ENCODE data around the gene DCBLD1.

Gene DCBLD1

GRCh38 chr6:117481278-117481925 is 1.1 kb upstream of the DCBLD1 start:
- H3K27ac Mint-ChIP-seq, result peak overlapping the region in 1 of 2 donors; percentile 71
- no peaks in the 10 kb centered on the region for H3K9me3 Mint-ChIP-seq
- no peaks in the 10 kb centered on the region for H3K27me3 Mint-ChIP-seq
- peaks cover 11 to 21% of the 10 kb centered on the region in 2 donors for H3K4me1 Mint-ChIP-seq (ENCODE audit: low read depth in 2 of 2)
- peak overlapping the region; percentile 82 to 83 for H3K4me3 Mint-ChIP-seq
- DNase-seq, result peak in 1 of 3 experiments; percentile 7
- H3K36me3 Mint-ChIP-seq (ENCODE audit: insufficient read depth), result no peaks in the 10 kb centered on the region
- peak; percentile 12 for ATAC-seq (replicated peaks)

DNA sequence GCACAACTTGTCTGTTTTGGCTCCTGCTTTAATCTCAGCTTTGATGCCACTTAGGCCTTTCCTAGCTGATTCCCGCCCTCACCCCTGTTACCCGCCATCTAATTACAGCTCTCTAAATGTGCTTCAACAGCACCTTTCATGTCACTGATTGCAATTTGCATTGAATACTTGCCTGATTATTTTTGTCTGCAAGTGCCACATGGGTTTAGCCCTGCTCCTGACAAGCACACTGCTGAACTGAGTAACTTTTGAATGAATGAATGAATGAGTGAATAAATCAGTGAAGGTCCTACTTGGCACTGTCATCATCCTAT is 591 bp upstream of the DCBLD1 start:
- no peak for DNase-seq
- Mint-ChIP-seq H3K27ac (peak overlapping the region; percentile 71 to 81), H3K4me3 (peak overlapping the region; percentile 82 to 83), H3K36me3 (ENCODE audit: insufficient read depth) (no peaks in the 10 kb centered on the region), H3K27me3 (no peaks in the 10 kb centered on the region), H3K4me1 (ENCODE audit: low read depth in 2 of 2) (peaks cover 11 to 24% of the 10 kb centered on the region in 2 donors), H3K9me3 (no peaks in the 10 kb centered on the region)
- peak; percentile 4 for ATAC-seq (replicated peaks)

GRCh38 chr6:117483004-117483644 is 650 bp downstream of the DCBLD1 start:
- Mint-ChIP-seq H3K36me3 (ENCODE audit: insufficient read depth) (no peaks in the 10 kb centered on the region), H3K27me3 (no peaks in the 10 kb centered on the region), H3K4me3 (peak overlapping the region; percentile 91 to 95), H3K27ac (peak overlapping the region; percentile 80 to 83), H3K4me1 (ENCODE audit: low read depth in 2 of 2) (peaks cover 11 to 24% of the 10 kb centered on the region in 2 donors), H3K9me3 (no peaks in the 10 kb centered on the region)
- DNase-seq (no peak), ATAC-seq (replicated peaks) (peak; percentile 4)

DNA sequence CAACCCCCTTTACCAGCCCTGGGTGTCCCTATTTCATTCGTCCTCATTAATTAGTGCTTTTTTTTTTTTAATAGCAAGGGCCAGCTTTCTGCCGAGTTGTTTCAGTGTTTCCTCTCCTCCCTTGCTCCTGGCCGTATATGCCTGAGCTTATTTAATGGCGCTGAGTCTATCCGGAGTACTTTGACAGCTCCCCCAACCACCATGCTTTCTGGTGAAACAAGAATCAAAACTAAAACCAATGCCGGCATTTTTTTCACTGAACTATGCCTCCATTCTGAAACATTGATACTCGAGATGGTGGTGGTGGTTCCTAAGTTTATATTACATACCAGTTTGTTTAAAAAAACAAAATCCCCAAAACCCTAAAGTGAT is 1.2 kb downstream of the DCBLD1 start:
- no peaks in the 10 kb centered on the region for H3K36me3 Mint-ChIP-seq (ENCODE audit: insufficient read depth)
- DNase-seq (no peak), ATAC-seq (replicated peaks) (no peak)
- no peaks in the 10 kb centered on the region for H3K9me3 Mint-ChIP-seq
- peaks cover 11 to 24% of the 10 kb centered on the region in 2 donors for H3K4me1 Mint-ChIP-seq (ENCODE audit: low read depth in 2 of 2)
- no peaks in the 10 kb centered on the region for H3K27me3 Mint-ChIP-seq
- H3K27ac Mint-ChIP-seq, result peak overlapping the region; percentile 80 to 83
- H3K4me3 Mint-ChIP-seq, result peak overlapping the region; percentile 91 to 95

- no peaks in the 10 kb centered on the region for H3K9me3 Mint-ChIP-seq
- no peak for DNase-seq
- H3K27ac Mint-ChIP-seq, result peak overlapping the region; percentile 80 to 83
- no peaks in the 10 kb centered on the region for H3K27me3 Mint-ChIP-seq
- H3K4me1 Mint-ChIP-seq (ENCODE audit: low read depth in 2 of 2), result peaks cover 11 to 24% of the 10 kb centered on the region in 2 donors
- no peaks in the 10 kb centered on the region for H3K36me3 Mint-ChIP-seq (ENCODE audit: insufficient read depth)
- H3K4me3 Mint-ChIP-seq, result peak overlapping the region; percentile 91 to 95
- no peak for ATAC-seq (replicated peaks)
These were observed 1.7 kb downstream of the DCBLD1 start for GRCh38 chr6:117484052-117484646.

DNA sequence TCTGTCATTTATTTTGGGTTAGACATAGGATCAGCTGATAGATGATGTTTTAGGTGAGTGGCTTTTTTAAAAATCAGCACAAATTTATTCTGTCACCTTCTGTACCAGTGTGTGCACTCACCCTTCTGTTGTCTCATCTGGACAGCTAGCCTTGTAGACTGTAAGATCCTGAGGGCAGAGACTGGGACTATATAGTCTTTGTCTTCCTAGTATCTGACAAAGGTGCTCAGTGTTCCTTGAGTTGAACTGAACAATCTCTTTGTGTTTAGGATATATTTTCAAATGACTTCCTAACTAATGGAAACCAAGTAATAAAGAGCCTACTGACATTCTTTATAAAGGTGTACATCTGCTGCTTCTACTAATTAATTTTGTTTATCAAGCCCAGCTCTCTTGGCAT is 3.0 kb downstream of the DCBLD1 start:
- no peak for DNase-seq
- H3K9me3 Mint-ChIP-seq, result no peaks in the 10 kb centered on the region
- H3K4me3 Mint-ChIP-seq, result no peak overlapping the region
- no peak for ATAC-seq (replicated peaks)
- H3K4me1 Mint-ChIP-seq (ENCODE audit: low read depth in 2 of 2), result peaks cover 11 to 24% of the 10 kb centered on the region in 2 donors
- no peak overlapping the region for H3K27ac Mint-ChIP-seq
- H3K27me3 Mint-ChIP-seq, result no peaks in the 10 kb centered on the region
- H3K36me3 Mint-ChIP-seq (ENCODE audit: insufficient read depth), result no peaks in the 10 kb centered on the region

- Mint-ChIP-seq H3K27ac (no peak overlapping the region), H3K9me3 (no peaks in the 10 kb centered on the region), H3K4me3 (no peak overlapping the region), H3K4me1 (ENCODE audit: low read depth in 2 of 2) (peaks cover 2 to 16% of the 10 kb centered on the region in 2 donors), H3K36me3 (ENCODE audit: insufficient read depth) (no peaks in the 10 kb centered on the region), H3K27me3 (no peaks in the 10 kb centered on the region)
- ATAC-seq (replicated peaks) (no peak), DNase-seq (no peak)
These were observed 5.3 kb downstream of the DCBLD1 start for GRCh38 chr6:117487821-117488220.

DNA sequence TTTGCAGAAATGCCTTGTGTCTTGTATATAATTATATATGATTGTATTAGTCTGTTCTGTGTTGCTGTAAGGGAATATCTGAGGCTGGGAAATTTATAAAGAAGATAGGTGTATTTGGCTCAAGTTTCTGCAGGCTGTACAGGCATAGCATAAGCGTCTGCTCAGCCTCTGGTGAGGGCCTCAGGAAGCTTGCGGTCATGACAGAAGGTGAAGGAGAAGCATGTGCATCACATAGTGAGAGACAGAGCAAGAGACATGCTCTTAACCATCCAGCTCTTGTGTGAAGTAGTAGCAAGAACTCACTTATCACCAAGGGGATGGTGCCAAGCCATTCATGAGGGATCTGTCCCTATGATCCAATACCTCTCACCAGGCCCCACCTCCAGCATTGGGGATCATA is 6.5 kb downstream of the DCBLD1 start:
- Mint-ChIP-seq H3K36me3 (ENCODE audit: insufficient read depth) (no peaks in the 10 kb centered on the region), H3K9me3 (no peaks in the 10 kb centered on the region), H3K4me3 (no peak overlapping the region), H3K27ac (no peak overlapping the region), H3K4me1 (ENCODE audit: low read depth in 2 of 2) (peaks cover 1 to 10% of the 10 kb centered on the region in 2 donors), H3K27me3 (no peaks in the 10 kb centered on the region)
- no peak for ATAC-seq (replicated peaks)
- DNase-seq, result no peak

GRCh38 chr6:117491916-117492315 is 9.4 kb downstream of the DCBLD1 start:
- no peak overlapping the region for H3K27ac Mint-ChIP-seq
- H3K9me3 Mint-ChIP-seq, result no peaks in the 10 kb centered on the region
- no peaks in the 10 kb centered on the region for H3K27me3 Mint-ChIP-seq
- no peak for ATAC-seq (replicated peaks)
- H3K36me3 Mint-ChIP-seq (ENCODE audit: insufficient read depth), result no peaks in the 10 kb centered on the region
- no peak overlapping the region for H3K4me3 Mint-ChIP-seq
- DNase-seq, result no peak
- H3K4me1 Mint-ChIP-seq (ENCODE audit: low read depth in 2 of 2), result peaks cover 4 to 7% of the 10 kb centered on the region in 2 donors

- DNase-seq, result no peak
- H3K4me3 Mint-ChIP-seq, result no peak overlapping the region
- H3K27ac Mint-ChIP-seq, result no peak overlapping the region
- ATAC-seq (replicated peaks), result no peak
- H3K36me3 Mint-ChIP-seq (ENCODE audit: insufficient read depth), result no peaks in the 10 kb centered on the region
- H3K27me3 Mint-ChIP-seq, result no peaks in the 10 kb centered on the region
- peaks cover 4 to 13% of the 10 kb centered on the region in 2 donors for H3K4me1 Mint-ChIP-seq (ENCODE audit: low read depth in 2 of 2)
- no peaks in the 10 kb centered on the region for H3K9me3 Mint-ChIP-seq
These were observed 11.0 kb downstream of the DCBLD1 start for GRCh38 chr6:117493470-117493869.

DNA sequence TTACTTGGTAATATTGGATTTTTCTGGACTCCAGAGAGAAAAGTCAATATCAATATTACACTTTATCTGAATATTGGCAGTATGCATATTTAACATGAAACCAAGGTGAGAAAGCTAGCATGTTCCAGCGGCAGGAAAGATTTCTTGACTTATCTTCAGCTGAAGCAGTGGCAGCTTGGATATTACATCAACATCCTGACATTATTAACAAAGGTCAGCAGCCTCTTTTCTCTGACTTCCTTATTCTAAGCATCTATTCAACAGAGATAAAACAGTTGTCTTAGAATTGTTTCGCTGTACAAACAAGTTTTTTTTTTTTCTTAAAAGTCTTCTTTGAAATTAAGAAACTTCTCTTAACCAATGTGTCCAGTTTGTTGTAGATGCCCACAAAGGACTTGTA is 11.8 kb downstream of the DCBLD1 start:
- DNase-seq (no peak), ATAC-seq (replicated peaks) (no peak)
- Mint-ChIP-seq H3K4me3 (no peak overlapping the region), H3K4me1 (ENCODE audit: low read depth in 2 of 2) (peaks cover 4 to 13% of the 10 kb centered on the region in 2 donors), H3K27ac (no peak overlapping the region), H3K9me3 (no peaks in the 10 kb centered on the region), H3K36me3 (ENCODE audit: insufficient read depth) (no peaks in the 10 kb centered on the region), H3K27me3 (no peaks in the 10 kb centered on the region)

DNA sequence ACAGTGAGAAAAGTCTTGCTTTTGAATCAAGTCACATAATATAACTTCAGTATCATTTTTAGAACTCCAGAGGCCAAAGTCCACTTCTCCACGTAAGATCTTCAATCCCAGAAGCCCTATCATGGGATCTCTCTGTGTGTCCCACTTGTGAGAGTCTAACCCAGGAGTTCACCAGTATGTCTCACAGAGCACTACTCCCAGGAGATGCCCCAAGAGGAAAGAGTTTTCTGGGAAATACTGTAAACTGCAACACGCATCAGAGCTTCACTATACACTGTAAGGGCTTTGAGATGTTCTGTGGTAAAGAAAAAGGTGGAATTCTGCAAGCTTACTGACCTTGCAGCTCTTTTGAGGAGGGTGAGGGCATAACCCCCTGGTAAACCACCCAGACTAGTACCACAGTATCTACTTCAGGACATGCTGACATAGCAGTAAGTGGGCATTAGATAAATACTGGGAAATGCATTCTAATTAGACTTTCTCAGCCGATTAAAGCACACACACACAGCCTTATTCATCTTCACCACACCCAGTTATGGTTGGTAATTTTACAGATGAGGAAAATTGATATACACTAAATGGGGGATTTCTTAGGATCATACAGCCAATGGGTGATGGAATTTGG is 12.3 kb downstream of the DCBLD1 start:
- H3K36me3 Mint-ChIP-seq (ENCODE audit: insufficient read depth), result no peaks in the 10 kb centered on the region
- ATAC-seq (replicated peaks), result no peak
- peaks cover 4 to 13% of the 10 kb centered on the region in 2 donors for H3K4me1 Mint-ChIP-seq (ENCODE audit: low read depth in 2 of 2)
- H3K9me3 Mint-ChIP-seq, result no peaks in the 10 kb centered on the region
- DNase-seq, result no peak
- no peak overlapping the region for H3K27ac Mint-ChIP-seq
- no peak overlapping the region for H3K4me3 Mint-ChIP-seq
- no peaks in the 10 kb centered on the region for H3K27me3 Mint-ChIP-seq

GRCh38 chr6:117495425-117495824 is 13.0 kb downstream of the DCBLD1 start:
- H3K27ac Mint-ChIP-seq, result no peak overlapping the region
- ATAC-seq (replicated peaks) (no peak), DNase-seq (no peak)
- no peak overlapping the region for H3K4me3 Mint-ChIP-seq
- no peaks in the 10 kb centered on the region for H3K9me3 Mint-ChIP-seq
- H3K36me3 Mint-ChIP-seq (ENCODE audit: insufficient read depth), result no peaks in the 10 kb centered on the region
- peaks cover 4 to 13% of the 10 kb centered on the region in 2 donors for H3K4me1 Mint-ChIP-seq (ENCODE audit: low read depth in 2 of 2)
- no peaks in the 10 kb centered on the region for H3K27me3 Mint-ChIP-seq

- no peak overlapping the region for H3K4me3 Mint-ChIP-seq
- ATAC-seq (replicated peaks) (no peak), DNase-seq (no peak)
- H3K4me1 Mint-ChIP-seq (ENCODE audit: low read depth in 2 of 2), result peaks cover 4 to 13% of the 10 kb centered on the region in 2 donors
- H3K36me3 Mint-ChIP-seq (ENCODE audit: insufficient read depth), result no peaks in the 10 kb centered on the region
- H3K27me3 Mint-ChIP-seq, result no peaks in the 10 kb centered on the region
- no peaks in the 10 kb centered on the region for H3K9me3 Mint-ChIP-seq
- H3K27ac Mint-ChIP-seq, result no peak overlapping the region
These were observed 13.4 kb downstream of the DCBLD1 start for GRCh38 chr6:117495869-117496268.
